ENCODE data around the gene ALX1. TPM values are rescaled to one million over a fixed set of nuclear protein-coding genes. Genes with fewer than 3 reads are reported as not detected.

ALX1 gene
- total and polyA plus RNA-seq, 2 experiments from 2014 or later: not detected

GRCh38 chr12:85273381-85274314, 6.4 kb upstream of the ALX1 start:
- Histone ChIP-seq H3K4me1 (ENCODE audit: insufficient read depth) (no peaks in the 10 kb centered on the region), H3K4me2 (ENCODE audit: unreplicated experiment) (peak overlapping the region; percentile 16), H3K9me2 (ENCODE audit: insufficient read depth) (no peaks in the 10 kb centered on the region), H3K9ac (no peak overlapping the region), H3K9me3 (ENCODE audit: low read depth) (no peaks in the 10 kb centered on the region), H3K79me2 (ENCODE audit: insufficient read depth) (no peaks in the 10 kb centered on the region), H3K27ac (no peak overlapping the region), H3F3A (ENCODE audit: insufficient read depth) (no peaks in the 10 kb centered on the region), H3K36me3 (ENCODE audit: low read depth) (no peaks in the 10 kb centered on the region), H2AFZ (no peak overlapping the region), H3K4me3 (no peak overlapping the region), H4K20me1 (ENCODE audit: insufficient read depth) (no peaks in the 10 kb centered on the region), H3K27me3 (replicated peaks; ENCODE audit: insufficient read depth) (peaks cover 69% of the 10 kb centered on the region)
- in situ Hi-C loops (cut with MboI): no loop called here
- 8 to 10% methylated on average over 37 of the region's 37 CpGs for WGBS, 2 experiments (ENCODE audit: low coverage in 1 of 2, low lambda C conversion rate in 2 of 2, missing lambda C conversion rate in 2 of 2)
- DNase-seq: peak; percentile 20
- TF ChIP-seq EZH2phosphoT487 (IDR thresholded peaks at IDR 0.05; ENCODE audit: insufficient read depth, low read depth) (no peak), EZH2 (IDR thresholded peaks at IDR 0.05; ENCODE audit: insufficient read depth, poor library complexity, severe bottlenecking) (no peak)

- 21 to 25% methylated on average over 8 of the region's 8 CpGs for WGBS, 2 experiments (ENCODE audit: low coverage in 1 of 2, low lambda C conversion rate in 2 of 2, missing lambda C conversion rate in 2 of 2)
- in situ Hi-C loops (cut with MboI): no loop called here
- Histone ChIP-seq H3K9me3 (ENCODE audit: low read depth) (no peaks in the 10 kb centered on the region), H3K4me1 (ENCODE audit: insufficient read depth) (no peaks in the 10 kb centered on the region), H3F3A (ENCODE audit: insufficient read depth) (no peaks in the 10 kb centered on the region), H3K79me2 (ENCODE audit: insufficient read depth) (no peaks in the 10 kb centered on the region), H3K36me3 (ENCODE audit: low read depth) (no peaks in the 10 kb centered on the region), H3K4me3 (no peak overlapping the region), H3K27me3 (replicated peaks; ENCODE audit: insufficient read depth) (peaks cover 75% of the 10 kb centered on the region), H3K4me2 (ENCODE audit: unreplicated experiment) (no peak overlapping the region), H3K9me2 (ENCODE audit: insufficient read depth) (no peaks in the 10 kb centered on the region), H2AFZ (no peak overlapping the region), H3K9ac (no peak overlapping the region), H3K27ac (no peak overlapping the region), H4K20me1 (ENCODE audit: insufficient read depth) (no peaks in the 10 kb centered on the region)
- no peak for DNase-seq
- TF ChIP-seq EZH2 (IDR thresholded peaks at IDR 0.05; ENCODE audit: insufficient read depth, poor library complexity, severe bottlenecking) (no peak), EZH2phosphoT487 (IDR thresholded peaks at IDR 0.05; ENCODE audit: insufficient read depth, low read depth) (no peak)
Observed at GRCh38 chr12:85274315-85274651, 5.7 kb upstream of the ALX1 start.

- Histone ChIP-seq H3F3A (ENCODE audit: insufficient read depth) (no peaks in the 10 kb centered on the region), H3K27ac (no peak overlapping the region), H3K4me1 (ENCODE audit: insufficient read depth) (no peaks in the 10 kb centered on the region), H3K79me2 (ENCODE audit: insufficient read depth) (no peaks in the 10 kb centered on the region), H3K9me2 (ENCODE audit: insufficient read depth) (no peaks in the 10 kb centered on the region), H4K20me1 (ENCODE audit: insufficient read depth) (no peaks in the 10 kb centered on the region), H3K36me3 (ENCODE audit: low read depth) (no peaks in the 10 kb centered on the region), H3K4me3 (no peak overlapping the region), H3K9me3 (ENCODE audit: low read depth) (no peaks in the 10 kb centered on the region), H2AFZ (no peak overlapping the region), H3K4me2 (ENCODE audit: unreplicated experiment) (no peak overlapping the region), H3K9ac (no peak overlapping the region), H3K27me3 (replicated peaks; ENCODE audit: insufficient read depth) (peaks cover 81% of the 10 kb centered on the region)
- DNase-seq: no peak
- no peak for TF ChIP-seq EZH2phosphoT487 (IDR thresholded peaks at IDR 0.05; ENCODE audit: insufficient read depth, low read depth)
- no peak for TF ChIP-seq EZH2 (IDR thresholded peaks at IDR 0.05; ENCODE audit: insufficient read depth, poor library complexity, severe bottlenecking)
- in situ Hi-C loops (cut with MboI): no loop called here
- WGBS, 2 experiments (ENCODE audit: low coverage in 1 of 2, low lambda C conversion rate in 2 of 2, missing lambda C conversion rate in 2 of 2): 6 to 9% methylated on average over 2 of the region's 2 CpGs
Observed at GRCh38 chr12:85275374-85275773, 4.6 kb upstream of the ALX1 start.

GRCh38 chr12:85277191-85277590, 2.8 kb upstream of the ALX1 start:
- no peaks in the 10 kb centered on the region for H3K36me3 ChIP-seq (ENCODE audit: low read depth)
- H3K9me3 ChIP-seq (ENCODE audit: low read depth): no peaks in the 10 kb centered on the region
- no peaks in the 10 kb centered on the region for H3F3A ChIP-seq (ENCODE audit: insufficient read depth)
- no peak overlapping the region for H3K27ac ChIP-seq
- no peak overlapping the region for H3K4me2 ChIP-seq (ENCODE audit: unreplicated experiment)
- H4K20me1 ChIP-seq (ENCODE audit: insufficient read depth): no peaks in the 10 kb centered on the region
- H3K9ac ChIP-seq: no peak overlapping the region
- H3K4me3 ChIP-seq: no peak overlapping the region
- H3K9me2 ChIP-seq (ENCODE audit: insufficient read depth): no peaks in the 10 kb centered on the region
- H3K79me2 ChIP-seq (ENCODE audit: insufficient read depth): no peaks in the 10 kb centered on the region
- H3K27me3 ChIP-seq (replicated peaks; ENCODE audit: insufficient read depth): peaks cover 82% of the 10 kb centered on the region
- TF ChIP-seq EZH2phosphoT487 (IDR thresholded peaks at IDR 0.05; ENCODE audit: insufficient read depth, low read depth) (no peak), EZH2 (IDR thresholded peaks at IDR 0.05; ENCODE audit: insufficient read depth, poor library complexity, severe bottlenecking) (no peak)
- H2AFZ ChIP-seq: no peak overlapping the region
- in situ Hi-C loops (cut with MboI): no loop called here
- DNase-seq: no peak
- no peaks in the 10 kb centered on the region for H3K4me1 ChIP-seq (ENCODE audit: insufficient read depth)
- 11 to 14% methylated on average over 3 of the region's 3 CpGs for WGBS, 2 experiments (ENCODE audit: low coverage in 1 of 2, low lambda C conversion rate in 2 of 2, missing lambda C conversion rate in 2 of 2)
